SK-N-SH (cell line): ENCODE measurements around the gene PAM16.

Source experiments
- EP300 ChIP-seq, 2 experiments: IDR thresholded peaks; 2 replicates each; pipeline versions ENCODE4 v1.4.0 to v1.6.1; 2012; ENCODE audit warnings: borderline replicate concordance in 1 of 2, low read depth in 1 of 2, low read length in 1 of 2
- EZH2phosphoT487 ChIP-seq: fragments of 200-600 bp; sonication (generic); IDR thresholded peaks from 2 replicates; pipeline ENCODE4 v1.6.1; 2017; ENCODE audit warnings: low read depth, mixed run types, mild to moderate bottlenecking, antibody characterized with exemption, moderate library complexity, borderline replicate concordance
- MEF2A ChIP-seq: IDR thresholded peaks from 2 replicates; pipeline ENCODE4 v1.4.0; 2012; ENCODE audit warnings: low read depth, borderline replicate concordance
- MXI1 ChIP-seq: IDR thresholded peaks from 2 replicates; pipeline ENCODE4 v1.6.1; 2012; ENCODE audit warnings: mild to moderate bottlenecking, low read depth, low read length, improper control_type of control experiment
- RAD21 ChIP-seq: IDR thresholded peaks from 2 replicates; pipeline ENCODE4 v1.6.1; 2012; ENCODE audit warnings: mild to moderate bottlenecking, low read length
- RFX5 ChIP-seq: IDR thresholded peaks from 2 replicates; pipeline ENCODE4 v1.6.1; 2012; ENCODE audit warnings: mild to moderate bottlenecking, improper control_type of control experiment, low read length
- RXRA ChIP-seq: IDR thresholded peaks from 2 replicates; pipeline ENCODE4 v1.4.0; 2012; ENCODE audit warnings: low read depth, mild to moderate bottlenecking, borderline replicate concordance
- TCF12 ChIP-seq: IDR thresholded peaks from 2 replicates; pipeline ENCODE4 v1.4.0; 2012
- YY1 ChIP-seq: IDR thresholded peaks from 2 replicates; pipeline ENCODE4 v1.4.0; 2012; ENCODE audit warnings: low read depth, mild to moderate bottlenecking
- TF ChIP-seq, protein P1 (sequence below): fragments of 200-600 bp; sonication (generic); IDR thresholded peaks from 2 replicates; pipeline ENCODE4 v1.6.1; 2017; ENCODE audit warnings: antibody characterized with exemption, mild to moderate bottlenecking, moderate library complexity
- TF ChIP-seq, protein P2 (sequence below): IDR thresholded peaks from 2 replicates; pipeline ENCODE4 v1.4.0; 2012; ENCODE audit warnings: low read depth
- TF ChIP-seq, protein P3 (sequence below): IDR thresholded peaks from 2 replicates; pipeline ENCODE4 v1.6.1; 2012; ENCODE audit warnings: mild to moderate bottlenecking, low read depth, low read length, moderate library complexity
- TF ChIP-seq, protein P4 (sequence below): IDR thresholded peaks from 2 replicates; pipeline ENCODE4 v1.4.0; 2012; ENCODE audit warnings: low read depth, borderline replicate concordance

DNA sequence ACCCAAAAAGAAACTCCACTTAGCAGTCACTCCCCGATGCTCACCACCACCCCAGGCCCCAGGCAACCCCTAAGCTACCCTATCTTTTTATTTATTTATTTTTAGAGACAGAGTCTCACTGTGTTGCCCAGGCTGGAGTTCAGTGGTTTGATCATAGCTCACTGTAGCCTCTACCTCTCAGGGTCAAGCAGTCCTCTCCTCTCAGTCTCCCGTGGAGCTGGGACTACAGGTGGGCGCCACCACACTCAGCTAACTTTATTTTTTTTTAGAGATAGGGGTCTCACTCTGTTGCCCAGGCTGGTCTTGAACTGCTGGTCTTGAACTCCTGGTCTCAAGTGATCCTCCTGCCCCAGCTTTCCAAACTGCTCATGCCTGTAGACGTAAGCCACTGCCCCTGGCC, 49.9 kb downstream of the PAM16 start:
- TF ChIP-seq, protein P1, sequence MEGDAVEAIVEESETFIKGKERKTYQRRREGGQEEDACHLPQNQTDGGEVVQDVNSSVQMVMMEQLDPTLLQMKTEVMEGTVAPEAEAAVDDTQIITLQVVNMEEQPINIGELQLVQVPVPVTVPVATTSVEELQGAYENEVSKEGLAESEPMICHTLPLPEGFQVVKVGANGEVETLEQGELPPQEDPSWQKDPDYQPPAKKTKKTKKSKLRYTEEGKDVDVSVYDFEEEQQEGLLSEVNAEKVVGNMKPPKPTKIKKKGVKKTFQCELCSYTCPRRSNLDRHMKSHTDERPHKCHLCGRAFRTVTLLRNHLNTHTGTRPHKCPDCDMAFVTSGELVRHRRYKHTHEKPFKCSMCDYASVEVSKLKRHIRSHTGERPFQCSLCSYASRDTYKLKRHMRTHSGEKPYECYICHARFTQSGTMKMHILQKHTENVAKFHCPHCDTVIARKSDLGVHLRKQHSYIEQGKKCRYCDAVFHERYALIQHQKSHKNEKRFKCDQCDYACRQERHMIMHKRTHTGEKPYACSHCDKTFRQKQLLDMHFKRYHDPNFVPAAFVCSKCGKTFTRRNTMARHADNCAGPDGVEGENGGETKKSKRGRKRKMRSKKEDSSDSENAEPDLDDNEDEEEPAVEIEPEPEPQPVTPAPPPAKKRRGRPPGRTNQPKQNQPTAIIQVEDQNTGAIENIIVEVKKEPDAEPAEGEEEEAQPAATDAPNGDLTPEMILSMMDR, result no peak
- TF ChIP-seq YY1 (no peak), MEF2A (no peak), EZH2phosphoT487 (no peak), EP300 (IDR thresholded peaks at IDR 0.05; ENCODE audit: borderline replicate concordance in 1 of 2, low read depth in 1 of 2, low read length in 1 of 2) (no peak), RFX5 (no peak), RAD21 (no peak), TCF12 (no peak), MXI1 (no peak), RXRA (no peak)
- TF ChIP-seq, protein P2, sequence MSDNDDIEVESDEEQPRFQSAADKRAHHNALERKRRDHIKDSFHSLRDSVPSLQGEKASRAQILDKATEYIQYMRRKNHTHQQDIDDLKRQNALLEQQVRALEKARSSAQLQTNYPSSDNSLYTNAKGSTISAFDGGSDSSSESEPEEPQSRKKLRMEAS, result no peak
- TF ChIP-seq, protein P3, sequence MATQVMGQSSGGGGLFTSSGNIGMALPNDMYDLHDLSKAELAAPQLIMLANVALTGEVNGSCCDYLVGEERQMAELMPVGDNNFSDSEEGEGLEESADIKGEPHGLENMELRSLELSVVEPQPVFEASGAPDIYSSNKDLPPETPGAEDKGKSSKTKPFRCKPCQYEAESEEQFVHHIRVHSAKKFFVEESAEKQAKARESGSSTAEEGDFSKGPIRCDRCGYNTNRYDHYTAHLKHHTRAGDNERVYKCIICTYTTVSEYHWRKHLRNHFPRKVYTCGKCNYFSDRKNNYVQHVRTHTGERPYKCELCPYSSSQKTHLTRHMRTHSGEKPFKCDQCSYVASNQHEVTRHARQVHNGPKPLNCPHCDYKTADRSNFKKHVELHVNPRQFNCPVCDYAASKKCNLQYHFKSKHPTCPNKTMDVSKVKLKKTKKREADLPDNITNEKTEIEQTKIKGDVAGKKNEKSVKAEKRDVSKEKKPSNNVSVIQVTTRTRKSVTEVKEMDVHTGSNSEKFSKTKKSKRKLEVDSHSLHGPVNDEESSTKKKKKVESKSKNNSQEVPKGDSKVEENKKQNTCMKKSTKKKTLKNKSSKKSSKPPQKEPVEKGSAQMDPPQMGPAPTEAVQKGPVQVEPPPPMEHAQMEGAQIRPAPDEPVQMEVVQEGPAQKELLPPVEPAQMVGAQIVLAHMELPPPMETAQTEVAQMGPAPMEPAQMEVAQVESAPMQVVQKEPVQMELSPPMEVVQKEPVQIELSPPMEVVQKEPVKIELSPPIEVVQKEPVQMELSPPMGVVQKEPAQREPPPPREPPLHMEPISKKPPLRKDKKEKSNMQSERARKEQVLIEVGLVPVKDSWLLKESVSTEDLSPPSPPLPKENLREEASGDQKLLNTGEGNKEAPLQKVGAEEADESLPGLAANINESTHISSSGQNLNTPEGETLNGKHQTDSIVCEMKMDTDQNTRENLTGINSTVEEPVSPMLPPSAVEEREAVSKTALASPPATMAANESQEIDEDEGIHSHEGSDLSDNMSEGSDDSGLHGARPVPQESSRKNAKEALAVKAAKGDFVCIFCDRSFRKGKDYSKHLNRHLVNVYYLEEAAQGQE, result no peak
- TF ChIP-seq, protein P4, sequence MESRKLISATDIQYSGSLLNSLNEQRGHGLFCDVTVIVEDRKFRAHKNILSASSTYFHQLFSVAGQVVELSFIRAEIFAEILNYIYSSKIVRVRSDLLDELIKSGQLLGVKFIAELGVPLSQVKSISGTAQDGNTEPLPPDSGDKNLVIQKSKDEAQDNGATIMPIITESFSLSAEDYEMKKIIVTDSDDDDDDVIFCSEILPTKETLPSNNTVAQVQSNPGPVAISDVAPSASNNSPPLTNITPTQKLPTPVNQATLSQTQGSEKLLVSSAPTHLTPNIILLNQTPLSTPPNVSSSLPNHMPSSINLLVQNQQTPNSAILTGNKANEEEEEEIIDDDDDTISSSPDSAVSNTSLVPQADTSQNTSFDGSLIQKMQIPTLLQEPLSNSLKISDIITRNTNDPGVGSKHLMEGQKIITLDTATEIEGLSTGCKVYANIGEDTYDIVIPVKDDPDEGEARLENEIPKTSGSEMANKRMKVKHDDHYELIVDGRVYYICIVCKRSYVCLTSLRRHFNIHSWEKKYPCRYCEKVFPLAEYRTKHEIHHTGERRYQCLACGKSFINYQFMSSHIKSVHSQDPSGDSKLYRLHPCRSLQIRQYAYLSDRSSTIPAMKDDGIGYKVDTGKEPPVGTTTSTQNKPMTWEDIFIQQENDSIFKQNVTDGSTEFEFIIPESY, result no peak
